ENCODE measurements around the gene BSDC1. TPM values are rescaled to one million over a fixed set of nuclear protein-coding genes. Genes with fewer than 3 reads are reported as not detected.
"Not testable (repeated sequence)": the region's sequence is repeated elsewhere in the genome, so short reads cannot be mapped to it uniquely, and the experiment has no call there.

The BSDC1 gene, protein sequence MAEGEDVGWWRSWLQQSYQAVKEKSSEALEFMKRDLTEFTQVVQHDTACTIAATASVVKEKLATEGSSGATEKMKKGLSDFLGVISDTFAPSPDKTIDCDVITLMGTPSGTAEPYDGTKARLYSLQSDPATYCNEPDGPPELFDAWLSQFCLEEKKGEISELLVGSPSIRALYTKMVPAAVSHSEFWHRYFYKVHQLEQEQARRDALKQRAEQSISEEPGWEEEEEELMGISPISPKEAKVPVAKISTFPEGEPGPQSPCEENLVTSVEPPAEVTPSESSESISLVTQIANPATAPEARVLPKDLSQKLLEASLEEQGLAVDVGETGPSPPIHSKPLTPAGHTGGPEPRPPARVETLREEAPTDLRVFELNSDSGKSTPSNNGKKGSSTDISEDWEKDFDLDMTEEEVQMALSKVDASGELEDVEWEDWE
- total RNA-seq = 10 to 100 TPM; 56.5 to 74.2 (median 70.0) TPM

DNA sequence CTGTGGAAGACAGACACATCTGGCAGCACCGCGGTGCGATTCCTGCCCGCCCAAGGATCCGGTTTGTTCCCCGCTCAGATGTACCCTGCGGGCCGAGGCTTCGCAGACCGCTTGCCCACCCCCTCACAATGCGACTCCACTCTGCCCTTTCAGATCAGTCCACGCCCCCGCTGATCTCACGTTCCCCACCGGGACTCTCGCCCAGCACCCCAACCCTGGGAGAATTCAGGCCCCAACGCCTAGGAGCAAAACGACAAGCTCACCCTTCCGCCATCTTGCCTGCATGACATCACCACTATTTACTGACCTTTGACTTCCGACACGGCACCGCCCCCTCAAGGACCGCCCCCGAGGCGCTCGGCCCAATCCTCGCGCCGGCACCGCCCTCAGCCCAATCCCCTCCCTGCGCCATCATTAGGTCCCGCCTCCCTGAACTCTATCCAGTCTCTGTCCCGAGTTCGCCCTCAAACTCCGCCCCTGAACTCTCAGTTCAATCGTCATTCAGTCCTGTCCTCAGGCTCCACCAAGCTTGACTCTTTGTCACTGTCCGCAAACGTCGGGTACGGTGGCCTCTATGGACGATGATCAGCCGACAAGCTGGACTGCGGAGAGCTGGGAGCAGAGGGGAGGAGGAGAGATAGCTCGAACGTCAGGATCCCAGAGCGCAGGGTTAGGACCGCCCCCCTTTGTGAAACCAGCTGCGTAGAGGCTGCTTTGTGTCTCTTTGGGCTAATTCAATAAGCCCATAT, at the start of gene BSDC1:
BSDC1 (minus strand) TSS at position 301 of the 749 bp plus-strand sequence; CDS start at position 274, 27 bp downstream.
- Histone ChIP-seq H3K4me3 (peak within 1 kb of the TSS; percentile 77 to 93), H3K36me3 (peaks cover 0 to 30% of the 10 kb centered on the region in 2 donors), H3K9me3 (no peaks in the 10 kb centered on the region), H3K4me1 (peaks cover 2 to 55% (median 27%) of the 10 kb centered on the region in 3 donors), H3K27ac (peak within 1 kb of the TSS; percentile 88 to 97 (median 92)), H3K27me3 (no peaks in the 10 kb centered on the region)
- TF ChIP-seq EP300 (IDR thresholded peaks at IDR 0.05) (no peak), POLR2A (IDR thresholded peaks at IDR 0.05) (peak; percentile 78 to 87), POLR2AphosphoS5 (IDR thresholded peaks at IDR 0.05) (peak; percentile 97)
- ATAC-seq = peak; percentile 98
- WGBS, 2 donors (ENCODE audit: low coverage in 1 of 2) = 0% methylated on average over 20 to 32 of the region's 48 CpGs

DNA sequence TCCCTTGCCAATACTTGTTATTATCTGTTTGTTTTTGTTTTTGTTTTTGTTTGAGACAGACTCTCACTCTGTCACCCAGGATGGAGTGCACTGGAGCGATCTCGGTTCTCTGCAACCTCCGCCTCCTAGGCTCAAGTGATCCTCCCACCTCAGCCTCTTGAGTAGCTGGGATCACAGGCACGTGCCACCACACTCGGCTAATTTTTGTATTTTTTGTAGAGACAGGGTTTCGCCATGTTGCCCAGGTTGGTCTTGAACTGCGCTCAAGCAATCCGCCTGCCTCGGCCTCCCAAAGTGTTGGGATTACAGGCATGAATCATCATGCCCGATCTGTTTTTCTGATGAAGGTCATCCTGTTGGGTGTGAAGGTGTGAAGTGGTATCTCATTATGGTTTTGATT, 47.2 kb upstream of the BSDC1 start:
- not testable (repeated sequence) for H3K4me1 ChIP-seq, H3K9me3 ChIP-seq, H3K4me3 ChIP-seq, ATAC-seq, H3K36me3 ChIP-seq, H3K27ac ChIP-seq
- peaks cover 29% of the 10 kb centered on the region for H3K27me3 ChIP-seq
- WGBS, 2 donors (ENCODE audit: low coverage in 1 of 2) = 92 to 100% methylated on average over 4 to 10 of the region's 10 CpGs

DNA sequence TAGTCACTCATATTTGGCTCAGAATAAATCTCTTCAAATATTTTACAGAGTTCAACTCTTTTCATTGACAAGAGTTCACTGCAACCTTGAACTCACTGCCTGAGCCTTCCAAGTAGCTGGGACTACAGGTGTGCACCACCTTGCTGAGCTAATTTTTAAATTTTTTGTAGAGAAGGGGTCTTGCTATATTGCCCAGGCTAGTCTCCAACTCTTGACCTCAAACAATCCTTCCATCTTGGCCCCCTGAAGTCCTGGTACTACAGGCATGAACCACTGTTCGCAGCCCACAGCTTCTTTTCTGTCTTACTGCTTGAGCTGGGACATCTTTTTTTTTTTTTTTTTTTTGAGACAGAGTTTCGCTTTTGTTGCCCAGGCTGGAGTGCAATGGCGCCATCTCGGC, 44.5 kb upstream of the BSDC1 start:
- ATAC-seq, H3K4me3 ChIP-seq, H3K9me3 ChIP-seq, H3K36me3 ChIP-seq, H3K27ac ChIP-seq, H3K4me1 ChIP-seq: not testable (repeated sequence)
- WGBS, 2 donors (ENCODE audit: low coverage in 1 of 2) = 92 to 100% methylated on average over 1 to 2 of the region's 4 CpGs
- H3K27me3 ChIP-seq = peaks cover 29% of the 10 kb centered on the region

DNA sequence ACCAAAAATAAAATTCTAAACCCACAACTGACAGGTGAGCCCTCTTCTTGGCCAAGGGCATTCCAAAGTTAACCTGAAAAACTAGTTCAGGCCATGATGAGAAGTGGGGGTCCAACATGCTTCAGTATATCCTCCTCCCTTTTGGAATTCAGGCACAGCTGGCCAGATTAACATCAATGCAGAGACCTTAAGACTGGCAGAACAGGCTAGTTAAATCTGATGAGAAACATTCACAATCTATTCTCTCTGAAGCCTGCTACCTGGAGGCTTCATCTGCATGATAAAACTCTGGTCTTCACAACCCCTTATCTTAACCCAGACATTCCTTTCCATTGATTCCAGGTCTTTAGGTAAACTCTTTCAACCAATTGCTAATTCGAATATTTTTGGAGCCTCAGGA, 43.9 kb upstream of the BSDC1 start:
- Histone ChIP-seq H3K27me3 (peaks cover 32% of the 10 kb centered on the region), H3K4me1 (no peaks in the 10 kb centered on the region), H3K4me3 (no peak overlapping the region), H3K36me3 (no peaks in the 10 kb centered on the region), H3K27ac (no peak overlapping the region), H3K9me3 (no peaks in the 10 kb centered on the region)
- TF ChIP-seq POLR2AphosphoS5 (IDR thresholded peaks at IDR 0.05) = no peak
- no peak for TF ChIP-seq EP300 (IDR thresholded peaks at IDR 0.05)
- TF ChIP-seq POLR2A (IDR thresholded peaks at IDR 0.05) = no peak
- TF ChIP-seq, protein P1, sequence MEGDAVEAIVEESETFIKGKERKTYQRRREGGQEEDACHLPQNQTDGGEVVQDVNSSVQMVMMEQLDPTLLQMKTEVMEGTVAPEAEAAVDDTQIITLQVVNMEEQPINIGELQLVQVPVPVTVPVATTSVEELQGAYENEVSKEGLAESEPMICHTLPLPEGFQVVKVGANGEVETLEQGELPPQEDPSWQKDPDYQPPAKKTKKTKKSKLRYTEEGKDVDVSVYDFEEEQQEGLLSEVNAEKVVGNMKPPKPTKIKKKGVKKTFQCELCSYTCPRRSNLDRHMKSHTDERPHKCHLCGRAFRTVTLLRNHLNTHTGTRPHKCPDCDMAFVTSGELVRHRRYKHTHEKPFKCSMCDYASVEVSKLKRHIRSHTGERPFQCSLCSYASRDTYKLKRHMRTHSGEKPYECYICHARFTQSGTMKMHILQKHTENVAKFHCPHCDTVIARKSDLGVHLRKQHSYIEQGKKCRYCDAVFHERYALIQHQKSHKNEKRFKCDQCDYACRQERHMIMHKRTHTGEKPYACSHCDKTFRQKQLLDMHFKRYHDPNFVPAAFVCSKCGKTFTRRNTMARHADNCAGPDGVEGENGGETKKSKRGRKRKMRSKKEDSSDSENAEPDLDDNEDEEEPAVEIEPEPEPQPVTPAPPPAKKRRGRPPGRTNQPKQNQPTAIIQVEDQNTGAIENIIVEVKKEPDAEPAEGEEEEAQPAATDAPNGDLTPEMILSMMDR (IDR thresholded peaks at IDR 0.05) = no peak
- WGBS, 2 donors (ENCODE audit: low coverage in 1 of 2) = 50 to 100% methylated on average over 1 of the region's 1 CpG
- ATAC-seq = no peak

DNA sequence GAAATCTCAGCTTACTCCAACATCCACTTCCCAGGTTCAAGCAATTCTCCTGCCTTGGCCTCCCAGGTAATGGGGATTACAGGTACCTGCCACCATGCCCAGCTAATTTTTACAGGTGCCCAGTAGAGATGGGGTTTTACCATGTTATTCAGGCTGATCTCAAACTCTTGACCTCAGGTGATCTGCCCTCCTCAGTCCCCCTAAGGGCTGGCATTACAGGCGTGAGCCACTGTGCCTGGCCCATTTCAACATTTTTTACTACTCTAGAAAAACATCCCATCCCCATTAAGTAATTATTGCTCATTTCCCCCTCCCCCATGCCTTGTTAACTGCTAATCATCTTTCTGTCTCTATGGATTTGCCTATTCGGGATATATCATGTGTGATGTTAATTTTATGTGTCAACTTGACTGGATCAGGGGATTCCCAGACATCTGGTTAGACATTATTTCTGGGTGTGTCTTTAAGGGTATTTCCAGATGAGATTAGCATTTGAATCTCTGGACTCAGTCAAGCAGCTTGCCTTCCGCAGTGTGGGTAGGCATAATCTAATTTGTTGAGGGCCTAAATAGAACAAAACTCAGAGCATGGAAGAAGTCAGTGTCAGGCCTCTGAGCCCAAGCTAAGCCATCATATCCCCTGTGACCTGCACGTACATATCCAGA, 37.6 kb upstream of the BSDC1 start:
- Histone ChIP-seq H3K9me3 (no peaks in the 10 kb centered on the region), H3K27ac (no peak overlapping the region), H3K36me3 (no peaks in the 10 kb centered on the region), H3K4me3 (no peak overlapping the region), H3K4me1 (peaks cover 0 to 4% (median under 1%) of the 10 kb centered on the region in 3 donors), H3K27me3 (peaks cover 9% of the 10 kb centered on the region)
- ATAC-seq = no peak
- TF ChIP-seq, protein P1 (IDR thresholded peaks at IDR 0.05) = no peak
- TF ChIP-seq POLR2AphosphoS5 (IDR thresholded peaks at IDR 0.05) (no peak), POLR2A (IDR thresholded peaks at IDR 0.05) (no peak), EP300 (IDR thresholded peaks at IDR 0.05) (no peak)
- 38 to 63% methylated on average over 2 to 4 of the region's 4 CpGs for WGBS, 2 donors (ENCODE audit: low coverage in 1 of 2)

DNA sequence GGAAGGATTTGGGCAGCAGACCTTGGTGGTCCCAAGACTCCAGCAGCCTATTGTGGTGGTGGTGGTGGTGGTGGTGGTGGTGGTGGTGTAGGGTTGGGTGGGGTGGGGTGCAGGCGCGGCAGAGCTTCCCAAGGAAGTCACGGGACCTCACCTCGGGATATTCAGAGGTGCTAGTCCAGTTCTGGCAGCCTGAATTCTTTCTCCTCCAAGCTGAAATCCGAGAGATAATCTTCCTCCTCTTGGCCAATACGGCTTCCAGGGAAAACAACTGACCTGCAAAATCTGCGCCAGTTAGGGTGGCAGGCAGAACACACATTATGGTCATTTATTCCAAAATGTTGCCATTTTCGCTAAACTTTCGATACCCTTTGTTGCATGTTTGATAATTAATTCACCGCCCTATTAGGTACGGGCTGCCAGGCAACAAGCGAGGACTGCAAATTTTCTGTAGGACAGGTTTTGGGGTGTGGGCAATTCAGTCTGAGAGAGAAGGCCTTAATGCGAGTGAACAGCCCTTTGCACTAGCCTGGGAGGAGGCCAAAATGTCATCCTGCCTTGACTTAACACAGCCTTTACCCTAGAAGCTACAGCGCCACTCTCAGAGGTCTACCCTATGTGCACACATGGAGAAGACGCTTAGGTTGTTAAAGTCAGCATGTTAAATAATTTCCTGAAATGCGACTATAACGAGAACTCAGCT, 33.2 kb upstream of the BSDC1 start:
- H3K27ac ChIP-seq = no peak overlapping the region
- peaks cover 46% of the 10 kb centered on the region for H3K27me3 ChIP-seq
- H3K36me3 ChIP-seq = no peaks in the 10 kb centered on the region
- H3K4me3 ChIP-seq = peak overlapping the region in 1 of 2 donors; percentile 42
- H3K4me1 ChIP-seq = peaks cover 0 to 13% (median 6%) of the 10 kb centered on the region in 3 donors
- WGBS, 2 donors (ENCODE audit: low coverage in 1 of 2) = 90 to 98% methylated on average over 8 to 12 of the region's 17 CpGs
- TF ChIP-seq POLR2A (IDR thresholded peaks at IDR 0.05) (no peak), POLR2AphosphoS5 (IDR thresholded peaks at IDR 0.05) (no peak)
- H3K9me3 ChIP-seq = no peaks in the 10 kb centered on the region
- ATAC-seq = no peak
